HAP-1 (cell line): Measurements from ENCODE around the gene JARID2.

ENCODE experiments used
- DNase-seq, 2 experiments: peaks; one replicate each; pipeline ENCODE4 v3.0.0-alpha.2; 2016 to 2020; ENCODE audit warnings: low spot score in 2 of 2
- H3K27me3 ChIP-seq: fragments of 250-450 bp; sonication (Bioruptor Pico); 2 replicates; pipeline ENCODE4 v1.5.1; 2020; ENCODE audit warnings: low read depth, mild to moderate bottlenecking, moderate library complexity
- H3K36me3 ChIP-seq: fragments of 250-450 bp; sonication (Bioruptor Pico); replicated peaks from 2 replicates; pipeline ENCODE4 v1.5.1; 2020; ENCODE audit warnings: mild to moderate bottlenecking
- H3K4me1 ChIP-seq: fragments of 250-450 bp; sonication (Bioruptor Pico); 2 replicates; pipeline ENCODE4 v1.5.1; 2020; ENCODE audit warnings: mild to moderate bottlenecking
- H3K4me3 ChIP-seq: fragments of 250-450 bp; sonication (Bioruptor Pico); 2 replicates; pipeline ENCODE4 v1.5.1; 2020; ENCODE audit warnings: mild to moderate bottlenecking, moderate library complexity
- H3K9me3 ChIP-seq: fragments of 250-450 bp; sonication (Bioruptor Pico); 2 replicates; pipeline ENCODE4 v1.5.1; 2020; ENCODE audit warnings: mild to moderate bottlenecking, moderate library complexity
- in situ Hi-C: fragments of 300-500 bp; cut with MboI; formaldehyde crosslinking; loops from 3 replicates; pipeline ENCODE4 v1.14.3; 2020; ENCODE audit warnings: low sequenced_read_pairs, inconsistent platforms, mixed read lengths

JARID2 gene

GRCh38 chr6:15508441-15508871, 262.6 kb downstream of the JARID2 start:
- in situ Hi-C loops = no loop called here
- H3K4me3 ChIP-seq = no peak overlapping the region
- no peaks in the 10 kb centered on the region; the same call in 1 of the 2 replicates for H3K36me3 ChIP-seq
- no peak for DNase-seq
- no peaks in the 10 kb centered on the region for H3K9me3 ChIP-seq
- H3K4me1 ChIP-seq = peaks cover 4% of the 10 kb centered on the region; the same call in 1 of the 2 replicates
- H3K27me3 ChIP-seq = no peaks in the 10 kb centered on the region

- in situ Hi-C loops = no loop called here
- Histone ChIP-seq H3K36me3 (no peaks in the 10 kb centered on the region; the same call in 1 of the 2 replicates), H3K9me3 (no peaks in the 10 kb centered on the region), H3K27me3 (no peaks in the 10 kb centered on the region), H3K4me1 (peaks cover 4% of the 10 kb centered on the region; the same call in 1 of the 2 replicates), H3K4me3 (no peak overlapping the region)
- DNase-seq = no peak
Observed at GRCh38 chr6:15508931-15509330, 263.1 kb downstream of the JARID2 start.

GRCh38 chr6:15509335-15509933, 263.6 kb downstream of the JARID2 start:
- no peaks in the 10 kb centered on the region for H3K27me3 ChIP-seq
- no peak for DNase-seq
- no peak overlapping the region for H3K4me3 ChIP-seq
- peaks cover 4% of the 10 kb centered on the region; the same call in 1 of the 2 replicates for H3K4me1 ChIP-seq
- no peaks in the 10 kb centered on the region; the same call in 1 of the 2 replicates for H3K36me3 ChIP-seq
- H3K9me3 ChIP-seq = no peaks in the 10 kb centered on the region
- in situ Hi-C loops = no loop called here

- H3K27me3 ChIP-seq = no peaks in the 10 kb centered on the region
- H3K36me3 ChIP-seq = no peaks in the 10 kb centered on the region; the same call in 1 of the 2 replicates
- H3K4me1 ChIP-seq = no peaks in the 10 kb centered on the region
- H3K4me3 ChIP-seq = no peak overlapping the region
- in situ Hi-C loops = no loop called here
- no peak for DNase-seq
- no peaks in the 10 kb centered on the region for H3K9me3 ChIP-seq
Observed at GRCh38 chr6:15510121-15510520, 264.3 kb downstream of the JARID2 start.

GRCh38 chr6:15510536-15511247, 264.8 kb downstream of the JARID2 start:
- H3K36me3 ChIP-seq = no peaks in the 10 kb centered on the region; the same call in 1 of the 2 replicates
- no peak overlapping the region for H3K4me3 ChIP-seq
- no peaks in the 10 kb centered on the region for H3K4me1 ChIP-seq
- H3K27me3 ChIP-seq = no peaks in the 10 kb centered on the region
- in situ Hi-C loops = no loop called here
- H3K9me3 ChIP-seq = no peaks in the 10 kb centered on the region
- no peak for DNase-seq

- no peaks in the 10 kb centered on the region; the same call in 1 of the 2 replicates for H3K36me3 ChIP-seq
- no peaks in the 10 kb centered on the region for H3K4me1 ChIP-seq
- no peak overlapping the region for H3K4me3 ChIP-seq
- no peak for DNase-seq
- no peaks in the 10 kb centered on the region for H3K9me3 ChIP-seq
- no peaks in the 10 kb centered on the region for H3K27me3 ChIP-seq
- in situ Hi-C loops = no loop called here
Observed at GRCh38 chr6:15511248-15512125, 265.6 kb downstream of the JARID2 start.

GRCh38 chr6:15512126-15512525, 266.3 kb downstream of the JARID2 start:
- in situ Hi-C loops = no loop called here
- H3K27me3 ChIP-seq = no peaks in the 10 kb centered on the region
- H3K4me3 ChIP-seq = no peak overlapping the region
- no peaks in the 10 kb centered on the region for H3K9me3 ChIP-seq
- H3K4me1 ChIP-seq = no peaks in the 10 kb centered on the region
- H3K36me3 ChIP-seq = no peaks in the 10 kb centered on the region; the same call in 1 of the 2 replicates
- DNase-seq = peak in 1 of 2 experiments; percentile 59

GRCh38 chr6:15512721-15513120, 266.9 kb downstream of the JARID2 start:
- Histone ChIP-seq H3K4me3 (no peak overlapping the region), H3K4me1 (no peaks in the 10 kb centered on the region), H3K36me3 (no peaks in the 10 kb centered on the region; the same call in 1 of the 2 replicates), H3K27me3 (no peaks in the 10 kb centered on the region), H3K9me3 (no peaks in the 10 kb centered on the region)
- in situ Hi-C loops = no loop called here
- DNase-seq = no peak

- no peaks in the 10 kb centered on the region; the same call in none of the 2 replicates for H3K36me3 ChIP-seq
- H3K4me1 ChIP-seq = no peaks in the 10 kb centered on the region
- no peak for DNase-seq
- no peaks in the 10 kb centered on the region for H3K9me3 ChIP-seq
- in situ Hi-C loops = no loop called here
- H3K4me3 ChIP-seq = no peak overlapping the region
- no peaks in the 10 kb centered on the region for H3K27me3 ChIP-seq
Observed at GRCh38 chr6:15513131-15513771, 267.4 kb downstream of the JARID2 start.

GRCh38 chr6:15513801-15514711, 268.2 kb downstream of the JARID2 start:
- in situ Hi-C loops = no loop called here
- no peaks in the 10 kb centered on the region for H3K9me3 ChIP-seq
- H3K4me1 ChIP-seq = no peaks in the 10 kb centered on the region
- no peak for DNase-seq
- no peaks in the 10 kb centered on the region; the same call in none of the 2 replicates for H3K36me3 ChIP-seq
- no peaks in the 10 kb centered on the region for H3K27me3 ChIP-seq
- no peak overlapping the region for H3K4me3 ChIP-seq

- DNase-seq = no peak
- in situ Hi-C loops = no loop called here
- Histone ChIP-seq H3K36me3 (no peaks in the 10 kb centered on the region; the same call in none of the 2 replicates), H3K27me3 (no peaks in the 10 kb centered on the region), H3K4me3 (no peak overlapping the region), H3K9me3 (no peaks in the 10 kb centered on the region), H3K4me1 (no peaks in the 10 kb centered on the region)
Observed at GRCh38 chr6:15515226-15515625, 269.4 kb downstream of the JARID2 start.

GRCh38 chr6:15515660-15516375, 269.9 kb downstream of the JARID2 start:
- Histone ChIP-seq H3K4me1 (no peaks in the 10 kb centered on the region), H3K27me3 (no peaks in the 10 kb centered on the region), H3K4me3 (no peak overlapping the region), H3K36me3 (peaks cover 3% of the 10 kb centered on the region), H3K9me3 (no peaks in the 10 kb centered on the region)
- in situ Hi-C loops = no loop called here
- DNase-seq = no peak
